NCI-H1105 treated with DMSO at 0.1 percent for 48 hours (cell line): ENCODE results near the gene METAP2.
"Not testable (repeated sequence)": the region's sequence is repeated elsewhere in the genome, so short reads cannot be mapped to it uniquely, and the experiment has no call there.

Source experiments
- DNase-seq: peaks from one replicate; lab custom pipeline; 2025; lab: John Stamatoyannopoulos, UW

METAP2 gene

DNA sequence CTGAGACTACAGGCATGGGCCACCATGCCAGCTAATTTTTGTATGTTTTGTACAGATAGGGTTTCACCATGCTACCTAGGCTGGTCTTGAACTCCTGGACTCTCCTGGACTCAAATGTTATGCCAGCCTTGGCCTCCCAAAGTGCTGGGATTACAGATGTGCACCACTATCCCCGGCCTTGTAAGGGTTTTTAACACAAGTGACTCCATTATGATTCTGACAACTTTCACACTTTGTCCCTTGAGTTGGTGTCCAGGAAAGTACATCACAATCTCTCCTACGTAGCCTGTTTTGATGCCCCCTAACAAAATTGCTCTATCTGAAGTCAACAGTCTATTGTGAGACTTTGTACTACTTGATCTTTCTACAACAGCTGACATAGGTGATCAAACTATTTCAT, 11.4 kb upstream of the METAP2 start:
- DNase-seq: no peak

DNA sequence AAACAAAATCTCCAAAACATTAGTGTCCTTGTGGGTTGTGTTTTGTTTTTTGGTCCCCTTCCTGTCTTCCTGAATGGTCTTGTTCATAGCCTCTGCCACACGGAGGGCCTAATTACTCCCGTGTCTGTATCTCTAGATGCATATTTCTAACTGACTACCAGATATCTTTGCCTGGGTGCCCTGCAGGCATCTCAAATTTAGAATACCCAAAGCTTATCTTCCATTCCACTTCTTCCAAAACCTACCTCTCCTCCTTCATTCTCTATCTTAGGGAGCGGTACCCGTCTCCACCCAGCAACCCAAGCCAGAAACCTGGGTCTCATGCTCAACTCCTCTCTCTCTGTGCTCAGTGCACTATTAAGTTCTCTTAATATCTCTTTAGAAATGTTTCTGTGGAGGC, 10.9 kb upstream of the METAP2 start:
- DNase-seq: no peak

DNA sequence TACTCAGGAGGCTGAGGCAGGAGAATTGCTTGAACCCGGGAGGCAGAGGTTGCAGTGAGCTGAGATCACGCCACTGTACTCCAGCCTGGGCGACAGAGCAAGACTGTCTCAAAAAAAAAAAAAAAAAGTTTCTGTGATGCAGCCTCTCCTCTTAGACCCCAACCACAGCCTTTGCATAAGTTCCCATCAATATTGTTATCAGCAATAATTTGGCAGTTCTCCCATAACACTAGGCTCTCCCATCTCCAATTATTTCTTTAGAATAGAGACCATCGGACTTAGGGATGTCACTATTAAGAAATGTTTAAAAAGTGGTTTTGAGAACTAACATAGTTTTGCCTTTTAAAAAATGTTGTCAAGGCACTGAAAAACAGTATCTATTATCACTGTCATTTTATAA, 10.2 kb upstream of the METAP2 start:
- not testable (repeated sequence) for DNase-seq

DNA sequence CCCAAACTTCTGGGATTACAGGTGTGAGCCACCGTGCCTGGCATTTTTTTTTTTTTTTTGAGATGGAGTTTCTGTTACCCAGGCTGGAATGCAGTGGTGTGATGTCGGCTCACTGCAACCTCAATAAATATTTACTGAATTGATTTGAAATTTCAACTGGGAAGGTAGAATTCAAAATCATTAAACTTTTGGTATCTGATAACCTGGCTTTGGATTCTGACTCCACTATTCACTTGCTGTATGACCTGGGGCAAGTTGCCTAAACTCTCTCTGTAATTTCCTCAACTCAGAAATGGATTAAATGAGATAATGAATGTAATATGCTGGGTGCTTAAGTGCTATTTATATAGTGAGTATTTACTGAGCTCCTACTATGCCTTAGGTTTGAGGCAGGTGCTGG, 8.7 kb upstream of the METAP2 start:
- DNase-seq: no peak

DNA sequence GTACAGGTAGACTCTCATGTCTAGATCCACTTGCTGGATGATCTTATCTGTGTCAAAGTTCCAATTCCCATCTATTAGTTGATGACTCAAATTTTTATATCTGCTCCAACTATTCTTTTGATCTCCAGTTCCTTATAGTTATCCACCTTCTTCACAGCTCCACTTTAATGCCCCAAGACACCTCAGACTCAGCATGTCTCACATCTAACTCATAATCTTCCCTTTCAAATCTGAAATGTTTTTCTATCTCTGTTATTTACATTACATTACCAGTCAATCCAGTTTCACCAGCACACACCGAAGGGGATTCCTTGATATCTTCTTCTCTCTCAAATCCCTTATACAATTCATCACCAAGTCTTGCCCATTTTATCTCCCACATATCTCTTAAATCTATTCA, 3.7 kb upstream of the METAP2 start:
- DNase-seq: no peak

DNA sequence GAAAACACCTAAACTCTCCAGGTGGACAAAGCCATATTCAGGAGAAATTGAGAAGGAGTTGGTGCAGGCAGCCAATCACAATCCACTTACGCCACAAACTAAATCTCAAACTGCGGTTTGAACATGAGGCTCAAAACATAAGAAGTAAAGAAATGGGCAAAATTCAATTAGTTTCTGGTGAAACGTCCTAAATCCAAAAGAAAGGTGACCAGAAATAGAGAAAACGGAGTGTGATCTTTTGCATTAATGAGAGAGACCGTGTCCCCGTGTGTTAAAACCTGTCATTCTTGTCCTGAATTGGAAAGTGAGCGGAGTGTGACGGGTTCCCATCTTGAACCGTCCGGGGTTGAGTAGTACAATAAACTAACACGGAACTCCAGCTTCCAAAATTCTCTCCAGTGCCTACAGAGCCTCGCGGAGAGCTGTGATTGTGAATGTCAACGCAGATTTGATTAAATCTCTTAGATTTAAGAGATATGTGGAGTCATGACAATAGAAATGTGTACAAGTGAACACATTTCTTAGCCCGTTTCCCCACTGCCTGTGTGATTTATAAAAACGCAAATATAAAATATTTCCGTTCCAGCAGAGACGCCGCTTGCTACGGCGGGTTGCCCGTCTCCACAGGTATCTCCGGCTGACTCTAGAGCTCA, 595 bp upstream of the METAP2 start:
- peak; percentile 40 for DNase-seq

DNA sequence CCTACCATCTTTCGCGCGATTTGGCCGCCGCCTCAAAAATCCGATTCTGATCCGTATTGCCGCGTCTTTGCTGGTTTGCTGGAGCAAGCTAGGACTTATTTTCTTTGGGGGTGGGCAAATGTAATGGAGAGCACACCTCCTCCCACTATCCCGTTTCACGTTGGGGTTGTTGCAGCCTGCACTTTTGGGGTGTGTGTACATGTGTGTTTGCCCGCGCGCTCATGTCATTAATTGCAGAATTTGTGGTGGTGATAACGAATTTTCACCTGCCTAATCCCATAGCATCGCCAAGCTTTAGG, 657 bp downstream of the METAP2 start:
- DNase-seq: peak; percentile 16

DNA sequence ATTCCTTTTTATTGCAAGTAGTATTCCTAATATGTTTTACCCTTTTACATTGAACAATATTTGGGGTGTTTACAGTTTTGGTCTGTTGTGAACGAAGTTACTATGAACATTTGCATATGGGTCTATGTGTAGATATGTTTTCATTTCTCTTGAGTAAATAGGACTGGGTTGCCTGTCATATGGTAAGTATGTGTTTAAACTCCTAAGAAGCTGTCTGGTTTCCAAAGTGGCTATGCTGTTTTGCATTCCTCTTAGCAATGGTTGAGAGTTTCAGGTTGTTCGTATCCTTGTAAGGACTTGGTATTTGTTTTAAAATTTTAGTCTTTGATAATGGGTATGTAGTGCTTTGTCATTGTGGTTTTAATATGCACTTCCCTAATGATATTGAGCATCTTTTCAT, 6.3 kb downstream of the METAP2 start:
- DNase-seq: no peak

DNA sequence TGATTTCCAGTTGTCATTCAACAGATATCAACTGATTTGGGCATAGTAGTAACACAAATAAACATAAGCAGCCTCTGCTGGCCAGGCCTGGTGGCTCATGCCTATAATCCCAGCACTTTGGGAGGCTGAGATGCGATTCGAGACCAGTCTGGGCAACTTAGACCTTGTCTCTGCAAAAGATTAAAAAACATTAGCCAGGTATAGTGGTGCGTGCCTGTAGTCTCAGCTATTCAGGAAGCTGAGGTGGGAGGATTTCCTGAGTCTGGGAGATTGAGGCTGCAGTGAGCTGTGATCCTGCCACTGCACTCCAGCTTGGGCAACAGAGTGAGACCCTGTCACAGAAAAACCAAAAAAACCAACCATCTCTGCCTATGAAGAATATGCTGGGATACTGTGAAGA, 7.1 kb downstream of the METAP2 start:
- no peak for DNase-seq

DNA sequence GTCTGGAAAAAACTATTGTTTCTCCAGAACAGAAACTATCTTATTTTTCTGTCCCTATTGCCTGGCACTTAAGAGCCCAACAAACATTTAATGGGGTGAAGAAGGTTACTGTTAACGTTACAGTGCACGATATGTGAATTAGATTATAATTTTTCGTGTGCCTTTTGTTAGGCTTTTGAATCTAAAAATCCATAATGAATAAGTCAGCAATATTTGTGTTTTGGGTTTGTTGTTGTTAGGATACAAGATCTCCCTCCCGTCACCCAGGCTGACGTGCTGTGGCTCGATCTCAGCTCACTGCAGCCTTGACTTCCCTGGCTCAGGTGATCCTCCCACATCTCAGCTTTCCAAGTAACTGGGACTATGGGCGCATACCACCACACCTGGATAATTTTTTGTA, 7.9 kb downstream of the METAP2 start:
- DNase-seq: no peak

DNA sequence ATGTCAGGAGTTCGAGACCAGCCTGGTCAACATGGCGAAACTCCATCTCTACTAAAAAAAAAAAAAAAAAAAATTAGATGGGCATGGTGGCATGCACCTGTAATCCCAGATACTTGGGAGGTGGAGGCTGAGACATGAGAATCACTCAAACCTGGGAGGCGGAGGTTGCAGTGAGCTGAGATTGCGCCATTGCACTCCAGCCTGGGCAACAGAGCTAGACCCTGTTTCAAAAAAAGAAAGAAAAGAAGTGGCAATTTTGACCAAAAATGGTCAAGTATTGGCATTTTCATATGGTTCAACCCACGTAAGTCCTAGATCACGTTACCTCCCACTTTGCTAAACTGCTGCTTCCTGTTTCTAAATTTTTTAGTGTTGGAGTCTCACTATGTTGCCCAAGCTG, 8.6 kb downstream of the METAP2 start:
- DNase-seq: not testable (repeated sequence)

DNA sequence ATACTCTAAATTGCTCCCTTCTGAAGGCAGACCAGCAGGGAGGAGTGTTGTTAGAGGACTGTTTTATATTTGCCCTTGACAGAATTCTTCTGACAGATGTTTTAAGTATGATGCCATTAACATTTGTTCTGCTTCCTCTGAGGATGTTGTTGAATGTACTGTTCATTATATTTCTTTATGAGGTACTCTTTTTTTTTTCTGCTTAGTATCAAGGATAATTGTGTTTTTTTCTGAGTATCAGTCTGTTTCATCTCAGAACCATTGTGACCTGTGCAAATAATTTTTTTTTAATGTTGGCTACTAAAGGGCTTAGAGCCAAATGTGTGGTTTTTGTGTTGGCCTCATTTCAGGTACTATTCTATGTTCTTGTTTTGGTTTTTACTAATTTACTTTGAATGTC, 10.6 kb downstream of the METAP2 start:
- peak; percentile 38 for DNase-seq

DNA sequence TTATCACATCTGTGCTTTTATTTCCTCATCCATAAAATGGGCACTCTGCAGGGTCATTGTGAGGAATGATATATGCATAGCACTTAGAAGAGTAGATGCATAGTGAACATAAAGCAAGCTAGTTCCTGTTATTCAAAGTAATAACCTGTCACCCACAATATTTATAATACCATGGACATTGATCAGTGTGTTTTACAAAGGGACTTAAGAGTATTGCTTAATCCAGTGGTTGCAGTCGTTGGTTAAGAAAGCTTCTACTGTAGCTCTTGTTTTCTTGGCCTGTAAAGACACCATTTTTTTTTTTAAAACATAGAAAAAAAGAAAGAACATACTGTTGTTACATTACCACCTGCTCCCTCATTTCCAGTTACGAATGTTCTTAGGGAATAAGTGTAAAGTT, 13.1 kb downstream of the METAP2 start:
- DNase-seq: no peak

DNA sequence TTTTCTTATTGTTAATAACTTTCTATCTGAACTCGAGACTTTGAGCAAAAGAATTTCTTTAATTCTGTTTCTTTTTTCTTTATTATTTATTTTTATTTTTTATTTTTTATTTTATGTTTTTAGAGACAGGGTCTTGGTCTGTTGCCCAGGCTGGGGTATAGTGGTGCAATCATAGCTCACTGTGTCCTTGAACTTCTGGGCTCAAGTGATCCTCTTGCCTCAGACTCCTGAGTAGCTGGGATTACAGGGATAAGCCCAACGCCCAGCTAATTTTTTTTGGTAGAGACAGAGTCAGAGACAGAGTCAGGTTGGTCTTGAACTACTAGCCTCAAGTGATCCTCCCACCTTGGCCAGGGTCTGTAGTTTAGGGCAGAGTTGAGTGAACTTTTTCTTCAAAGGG, 18.5 kb downstream of the METAP2 start:
- no peak for DNase-seq

DNA sequence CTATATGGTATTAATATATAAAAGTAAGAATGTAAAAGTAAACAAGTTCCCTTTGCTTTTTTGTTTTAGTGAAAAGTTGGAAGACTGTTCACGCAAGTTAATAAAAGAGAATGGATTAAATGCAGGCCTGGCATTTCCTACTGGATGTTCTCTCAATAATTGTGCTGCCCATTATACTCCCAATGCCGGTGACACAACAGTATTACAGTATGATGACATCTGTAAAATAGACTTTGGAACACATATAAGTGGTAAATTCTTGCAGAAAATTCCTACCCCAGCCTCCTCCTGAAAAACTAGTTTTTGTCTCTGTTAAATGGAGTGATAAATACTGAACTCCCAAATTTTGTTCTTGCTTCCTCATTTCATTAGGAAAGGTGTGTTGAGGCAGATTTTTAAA, 20.9 kb downstream of the METAP2 start:
- no peak for DNase-seq

DNA sequence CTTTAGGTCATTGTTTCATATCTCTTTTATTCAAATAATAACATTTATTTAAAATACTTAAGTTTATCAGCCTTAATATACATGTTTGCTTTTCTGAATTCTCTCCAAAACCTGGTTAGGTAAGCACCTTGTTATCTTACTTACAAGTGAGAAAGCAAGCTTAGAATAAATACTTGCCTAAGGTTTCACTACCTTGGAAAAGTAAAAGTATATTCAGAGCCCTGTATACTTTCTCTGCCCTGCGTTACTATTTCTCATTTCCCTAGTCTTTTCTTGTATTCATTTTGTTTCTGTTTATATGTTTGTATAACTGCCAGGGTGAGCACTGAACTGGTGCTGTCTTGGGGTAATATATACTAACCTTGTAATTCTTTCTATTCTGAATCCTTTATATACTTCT, 21.5 kb downstream of the METAP2 start:
- no peak for DNase-seq

DNA sequence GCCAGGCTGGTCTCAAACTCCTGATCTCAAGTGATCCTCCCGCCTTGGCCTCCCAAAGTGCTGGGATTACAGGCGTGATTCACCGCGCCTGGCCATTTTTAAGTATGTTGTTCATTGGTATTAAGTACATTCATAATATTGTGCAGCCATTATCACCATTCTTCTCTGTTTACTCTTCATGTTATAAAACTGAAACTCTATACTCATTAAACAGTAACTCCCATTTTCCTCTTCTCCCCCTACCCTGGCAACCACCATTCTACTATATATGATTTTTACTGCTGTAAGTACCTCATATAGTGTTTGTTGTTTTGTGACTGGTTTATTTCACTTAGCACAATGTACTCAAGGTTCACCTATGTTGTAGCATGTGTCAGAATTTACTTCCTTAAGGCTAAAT, 23.1 kb downstream of the METAP2 start:
- no peak for DNase-seq

DNA sequence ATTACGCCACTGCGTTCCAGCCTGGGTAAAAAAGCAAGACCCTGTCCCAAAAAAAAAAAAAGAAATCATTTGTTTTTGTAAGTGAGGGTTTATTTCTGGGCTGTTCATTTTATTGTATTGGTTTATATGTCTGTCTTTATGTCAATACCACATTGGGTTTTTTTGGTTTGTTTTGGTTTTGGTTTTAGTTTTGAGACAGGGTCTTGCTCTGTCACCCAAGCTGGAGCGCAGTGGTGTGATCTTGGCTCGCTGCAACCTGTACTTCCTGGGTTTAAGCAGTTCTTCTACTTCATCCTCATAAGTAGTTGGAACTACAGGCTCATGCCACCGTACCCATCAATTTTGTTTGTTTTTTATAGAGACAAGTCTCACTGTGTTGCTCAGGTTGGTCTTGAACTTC, 25.0 kb downstream of the METAP2 start:
- DNase-seq: no peak

DNA sequence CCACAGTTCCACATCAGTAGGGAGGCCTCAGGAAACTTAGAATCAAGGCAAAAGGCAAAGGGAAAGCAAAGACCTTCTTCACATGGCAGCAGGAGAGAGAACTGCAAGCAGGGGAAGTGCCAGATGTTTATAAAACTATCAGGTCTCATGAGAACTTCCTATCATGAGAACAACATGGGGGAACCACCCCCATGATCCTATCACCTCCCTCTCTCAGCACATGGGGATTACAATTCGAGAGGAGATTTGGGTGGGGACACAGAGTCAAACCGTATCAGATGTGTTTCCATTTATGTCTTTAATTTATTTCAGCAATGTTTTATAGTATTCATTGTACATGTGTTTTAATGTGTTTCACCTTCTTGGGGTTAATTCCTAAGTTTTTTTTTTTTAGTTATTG, 25.8 kb downstream of the METAP2 start:
- no peak for DNase-seq

DNA sequence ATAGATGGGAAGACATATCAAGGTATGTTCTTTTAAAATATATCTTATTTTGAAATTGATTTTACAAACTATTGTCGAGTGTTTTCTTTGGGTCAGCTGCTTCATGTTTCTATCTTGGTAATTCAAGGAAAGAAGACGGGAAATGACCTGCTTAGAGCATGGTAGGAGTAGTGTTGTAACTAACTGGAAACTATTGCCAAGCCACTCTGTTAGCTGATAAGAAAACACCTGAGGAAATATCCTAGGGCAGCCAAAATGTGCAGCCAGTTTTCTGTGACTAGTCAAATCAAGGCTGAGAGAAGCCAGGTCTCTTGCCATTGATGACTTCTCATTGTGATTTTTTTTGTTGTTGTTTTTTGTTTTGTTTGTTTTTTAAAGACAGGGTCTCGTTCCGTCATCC, 30.2 kb downstream of the METAP2 start:
- no peak for DNase-seq

DNA sequence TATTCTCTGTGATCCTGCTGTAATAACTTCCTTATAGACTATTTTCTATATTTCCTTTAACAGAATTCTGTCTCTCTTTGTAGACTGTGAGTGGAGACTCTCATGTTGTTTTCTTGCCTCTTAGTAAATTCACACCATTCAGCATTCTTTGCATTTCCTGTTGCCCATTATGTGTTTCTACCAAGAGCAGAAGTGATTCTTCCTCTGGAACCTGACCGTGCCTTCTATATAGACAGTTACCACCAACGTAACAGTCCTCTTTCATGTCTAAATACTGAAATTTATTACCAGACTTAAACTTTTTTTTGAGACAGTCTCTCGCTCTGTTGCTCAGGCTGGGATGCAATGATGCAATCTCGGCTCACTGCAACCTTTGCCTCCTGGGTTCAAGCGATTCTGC, 31.1 kb downstream of the METAP2 start:
- DNase-seq: no peak

DNA sequence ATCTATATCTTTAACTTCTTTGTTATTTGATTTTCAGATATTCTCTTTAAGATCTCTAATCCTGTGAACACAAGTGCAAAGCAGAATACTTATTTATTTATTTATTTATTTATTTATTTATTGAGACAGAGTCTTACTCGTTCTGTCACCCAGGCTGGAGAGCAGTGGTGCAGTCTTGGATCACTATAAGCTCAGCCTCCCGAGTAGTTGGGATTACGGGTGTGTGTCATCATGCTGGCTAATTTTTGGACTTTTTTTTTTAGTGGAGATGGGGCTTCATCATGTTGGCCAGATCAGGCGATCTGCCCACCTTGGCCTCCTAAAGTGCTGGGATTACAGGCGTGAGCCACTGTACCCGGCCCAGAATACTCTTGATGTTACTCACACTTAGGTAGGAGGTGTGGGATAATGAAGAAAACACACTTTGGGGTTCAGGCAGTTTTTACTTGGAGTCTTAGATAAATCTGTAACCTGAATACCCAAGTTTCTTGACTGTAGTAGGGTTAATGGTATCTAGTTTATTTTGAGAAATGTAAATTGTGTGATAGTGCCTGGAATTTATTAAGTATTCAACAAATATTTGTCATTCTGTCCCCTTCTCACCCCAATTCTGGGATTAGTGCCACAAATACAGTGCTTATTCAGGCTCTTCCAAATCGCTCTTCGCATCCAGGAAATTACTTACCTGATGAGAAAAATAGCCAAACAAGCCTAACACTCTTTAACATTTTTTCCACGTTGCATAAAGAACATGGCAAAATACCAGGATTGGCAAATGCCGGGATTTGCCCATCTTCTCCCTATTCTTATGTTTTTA, 33.0 kb downstream of the METAP2 start:
- no peak for DNase-seq

DNA sequence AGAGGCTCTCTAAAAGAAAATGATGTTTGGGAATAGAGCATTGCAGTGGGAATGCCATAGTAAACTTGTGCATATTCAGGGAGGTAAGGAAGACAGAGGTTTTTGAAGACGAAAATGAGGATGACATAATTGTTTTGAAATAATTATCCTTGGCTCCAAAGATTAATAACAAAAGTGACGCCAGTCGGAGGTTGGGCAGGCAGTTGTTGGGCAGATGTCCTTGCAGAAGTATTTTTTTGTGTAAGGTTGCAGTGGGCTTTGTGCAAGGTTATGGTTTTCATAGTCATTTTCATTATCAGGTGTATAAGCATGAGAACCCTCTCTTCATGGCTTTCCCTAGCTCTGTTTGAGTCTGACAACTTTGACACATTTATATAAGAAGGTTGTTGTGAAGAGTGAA, 35.3 kb downstream of the METAP2 start:
- DNase-seq: no peak

DNA sequence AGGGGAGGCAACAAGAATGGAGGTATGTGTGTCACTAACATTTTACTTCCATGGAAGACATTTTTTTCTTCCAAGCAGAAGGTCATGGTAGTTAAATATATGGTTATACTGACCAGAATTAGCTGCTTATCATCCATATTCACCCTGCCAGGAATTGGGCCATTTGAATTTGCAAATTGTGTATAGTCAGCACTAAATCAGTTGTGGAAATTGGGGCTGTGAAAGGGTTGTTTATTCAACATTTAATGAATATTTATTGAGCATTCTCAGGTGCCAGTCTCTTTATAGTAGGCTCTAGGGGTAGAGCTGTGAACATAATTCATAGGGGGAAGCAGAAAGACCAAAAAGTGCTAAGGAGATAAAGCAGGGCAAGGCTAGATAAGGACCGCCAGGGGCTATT, 38.0 kb downstream of the METAP2 start:
- DNase-seq: no peak
